H1 (cell line): ENCODE data around the gene TXNDC11. TPM values are rescaled to one million over a fixed set of nuclear protein-coding genes. Genes with fewer than 3 reads are reported as not detected.

ENCODE experiments used
- CTCF ChIA-PET: fragments of 300-600 bp; sonication (Branson Sonifier 250); formaldehyde crosslinking; loops from one replicate; lab custom pipeline; 2021; ENCODE audit not compliant: partially characterized antibody; lab: Charles Lee
- POLR2A ChIA-PET: fragments of 300-600 bp; sonication (Branson Sonifier 250); formaldehyde crosslinking; loops from one replicate; lab custom pipeline; 2021; ENCODE audit warnings: inconsistent platforms; ENCODE audit not compliant: partially characterized antibody; lab: Charles Lee
- DNase-seq, 2 experiments: peaks; one replicate each; pipeline versions ENCODE4 v3.0.0 to v3.0.0-alpha.2; 2010 to 2022; ENCODE audit warnings: low spot score in 2 of 2, low read depth in 1 of 2, mixed read lengths in 1 of 2
- FAIRE-seq: peaks from 2 replicates; lab custom pipeline; 2011; peaks lifted over from hg19 to GRCh38; lab: Jason Lieb, UNC
- H2AFZ ChIP-seq: 2 replicates; pipeline ENCODE4 v1.8.1; 2012; ENCODE audit warnings: low read length, inconsistent platforms
- H2AK5ac ChIP-seq: 2 replicates; pipeline ENCODE4 v1.6.1; 2013; ENCODE audit warnings: low read depth, low read length
- H2BK120ac ChIP-seq: replicated peaks from 2 replicates; pipeline ENCODE3; 2013; ENCODE audit warnings: low read depth, low read length, inconsistent platforms
- H2BK12ac ChIP-seq: 2 replicates; pipeline ENCODE4 v1.6.1; 2013; ENCODE audit warnings: low read depth, low read length
- H2BK15ac ChIP-seq: 2 replicates; pipeline ENCODE4 v1.6.1; 2013; ENCODE audit warnings: low read length
- H2BK20ac ChIP-seq: 2 replicates; pipeline ENCODE4 v1.6.1; 2013; ENCODE audit warnings: low read length
- H2BK5ac ChIP-seq: 2 replicates; pipeline ENCODE4 v1.6.1; 2013; ENCODE audit warnings: low read depth, low read length
- H3K14ac ChIP-seq: 2 replicates; pipeline ENCODE4 v1.6.1; 2013; ENCODE audit warnings: inconsistent platforms; ENCODE audit not compliant: insufficient read length
- H3K18ac ChIP-seq: 2 replicates; pipeline ENCODE4 v1.6.1; 2013; ENCODE audit warnings: low read length; ENCODE audit errors: extremely low read depth
- H3K23ac ChIP-seq: 2 replicates; pipeline ENCODE4 v1.6.1; 2013; ENCODE audit warnings: inconsistent platforms; ENCODE audit not compliant: insufficient read length
- H3K23me2 ChIP-seq: 2 replicates; pipeline ENCODE4 v1.6.1; 2013; ENCODE audit warnings: low read depth, low read length
- H3K27ac ChIP-seq: 2 replicates; pipeline ENCODE4 v1.6.1; 2011; ENCODE audit warnings: low read depth, low read length, inconsistent platforms
- H3K27me3 ChIP-seq, 4 experiments: replicated peaks in 1 of 4; 1 replicate in 1 of 4; 2 replicates in 3 of 4; pipeline versions ENCODE4 v1.6.1 to v1.8.1; 2011 to 2013; ENCODE audit warnings: low read length in 3 of 4, mild to moderate bottlenecking in 3 of 4, inconsistent platforms in 2 of 4, mixed read lengths in 2 of 4, moderate library complexity in 1 of 4; ENCODE audit not compliant: control insufficient read depth in 3 of 4, insufficient read depth in 3 of 4; ENCODE audit errors: extremely low read depth in 1 of 4
- H3K36me3 ChIP-seq, 4 experiments: 2 replicates each; pipeline versions ENCODE4 v1.6.1 to v1.8.1; 2011 to 2013; ENCODE audit warnings: mild to moderate bottlenecking in 4 of 4, low read length in 3 of 4, moderate library complexity in 2 of 4, control low read depth in 1 of 4, inconsistent platforms in 1 of 4; ENCODE audit not compliant: insufficient read depth in 4 of 4, control insufficient read depth in 2 of 4
- H3K4ac ChIP-seq: replicated peaks from 2 replicates; pipeline ENCODE3; 2013; ENCODE audit warnings: low read length, low read depth, mixed read lengths, inconsistent platforms; ENCODE audit not compliant: insufficient read length
- H3K4me1 ChIP-seq, 4 experiments: replicated peaks in 1 of 4; 1 replicate in 1 of 4; 2 replicates in 3 of 4; pipeline versions ENCODE4 v1.6.1 to v1.8.1; 2011 to 2013; ENCODE audit warnings: low read length in 3 of 4, inconsistent platforms in 2 of 4, mixed read lengths in 1 of 4; ENCODE audit not compliant: insufficient read depth in 4 of 4, control insufficient read depth in 3 of 4
- H3K4me2 ChIP-seq, 2 experiments: 2 replicates each; pipeline versions ENCODE4 v1.6.1 to v1.8.1; 2011 to 2013; ENCODE audit warnings: low read depth in 2 of 2, low read length in 2 of 2, control low read depth in 1 of 2, inconsistent platforms in 1 of 2, mild to moderate bottlenecking in 1 of 2; ENCODE audit not compliant: insufficient read depth in 1 of 2
- H3K4me3 ChIP-seq, 4 experiments: fragments of 200-600, 300-600 bp in 1 of 4; sonication (generic), shearing (Covaris generic), sonication (Bioruptor Twin) in 1 of 4; 2 replicates each; pipeline versions ENCODE4 v1.5.1 to v1.8.1; 2011 to 2016; ENCODE audit warnings: low read length in 4 of 4, low read depth in 3 of 4, control low read depth in 2 of 4, inconsistent platforms in 2 of 4, mild to moderate bottlenecking in 2 of 4, mixed read lengths in 1 of 4, moderate library complexity in 1 of 4; ENCODE audit not compliant: insufficient read depth in 2 of 4; ENCODE audit errors: extremely low read depth in 1 of 4
- H3K56ac ChIP-seq: replicated peaks from 2 replicates; pipeline ENCODE3; 2013; ENCODE audit warnings: low read depth, mild to moderate bottlenecking, mixed read lengths, low read length, inconsistent platforms; ENCODE audit not compliant: insufficient read length
- H3K79me1 ChIP-seq: 2 replicates; pipeline ENCODE4 v1.6.1; 2013; ENCODE audit warnings: low read depth, low read length, control low read depth
- H3K79me2 ChIP-seq, 2 experiments: 2 replicates each; pipeline versions ENCODE4 v1.6.1 to v1.8.1; 2012 to 2013; ENCODE audit warnings: low read length in 2 of 2, mild to moderate bottlenecking in 2 of 2, inconsistent platforms in 1 of 2; ENCODE audit not compliant: insufficient read depth in 2 of 2, control insufficient read depth in 1 of 2
- H3K9ac ChIP-seq, 4 experiments: replicated peaks in 1 of 4; 1 replicate in 1 of 4; 2 replicates in 3 of 4; pipeline versions ENCODE4 v1.6.1 to v1.8.1; 2011 to 2013; ENCODE audit warnings: low read depth in 3 of 4, low read length in 3 of 4, control low read depth in 2 of 4, mild to moderate bottlenecking in 2 of 4, moderate library complexity in 2 of 4, inconsistent platforms in 1 of 4; ENCODE audit errors: extremely low read depth in 1 of 4
- H3K9me3 ChIP-seq, 2 experiments: 2 replicates each; pipeline versions ENCODE4 v1.6.1 to v1.8.1; 2012 to 2013; ENCODE audit warnings: mild to moderate bottlenecking in 2 of 2, moderate library complexity in 2 of 2, control low read depth in 1 of 2, inconsistent platforms in 1 of 2, low read depth in 1 of 2, low read length in 1 of 2, mixed read lengths in 1 of 2; ENCODE audit not compliant: insufficient read depth in 2 of 2
- H4K20me1 ChIP-seq, 2 experiments: replicated peaks in 1 of 2; 2 replicates each; pipeline versions ENCODE3 to v1.8.1; 2011 to 2013; ENCODE audit warnings: inconsistent platforms in 2 of 2, low read length in 2 of 2, mild to moderate bottlenecking in 1 of 2; ENCODE audit not compliant: insufficient read depth in 2 of 2, control insufficient read depth in 1 of 2
- H4K5ac ChIP-seq: 2 replicates; pipeline ENCODE4 v1.6.1; 2013; ENCODE audit warnings: low read length, low read depth, mixed read lengths, inconsistent platforms; ENCODE audit not compliant: insufficient read length
- H4K8ac ChIP-seq: 2 replicates; pipeline ENCODE4 v1.8.0; 2013; ENCODE audit warnings: mild to moderate bottlenecking, moderate library complexity, low read length, inconsistent platforms; ENCODE audit not compliant: insufficient read depth; ENCODE audit errors: extremely low read depth
- H4K91ac ChIP-seq: replicated peaks from 2 replicates; pipeline ENCODE3; 2013; ENCODE audit warnings: low read length, mixed read lengths, inconsistent platforms; ENCODE audit not compliant: insufficient read length
- NRF1 ChIP-seq: IDR thresholded peaks from 2 replicates; pipeline ENCODE4 v1.6.1; 2011; ENCODE audit warnings: mild to moderate bottlenecking, low read depth, low read length, improper control_type of control experiment
- RXRA ChIP-seq: IDR thresholded peaks from 2 replicates; pipeline ENCODE4 v1.6.1; 2011; ENCODE audit warnings: low read depth, mild to moderate bottlenecking, low read length, moderate library complexity; ENCODE audit not compliant: insufficient read depth
- WGBS, 2 experiments: shearing (Covaris generic) in 1 of 2; methylation state at CpG; one replicate each; pipeline versions ENCODE4 v1.1.6 to v1.1.7; 2013 to 2015; ENCODE audit warnings: low lambda C conversion rate in 2 of 2, mixed read lengths in 2 of 2, inconsistent platforms in 1 of 2, low coverage in 1 of 2, missing lambda C conversion rate in 1 of 2; ENCODE audit not compliant: insufficient replicate concordance in 2 of 2, insufficient coverage in 1 of 2, insufficient read length in 1 of 2; ENCODE audit errors: extremely low coverage in 1 of 2, missing lambda C conversion rate in 1 of 2; 5-methylcytosine and 5-hydroxymethylcytosine counted together
- polyA plus RNA-seq, 7 experiments: library from polyadenylated mRNA; depleted of rRNA in 3 of 7; stranded (reverse) in 5 of 7; unstranded in 2 of 7; fragments of >200 nt in 5 of 7; fragments of 200-250 nt in 2 of 7; gene quantifications; 1 replicate in 5 of 7; 2 replicates in 1 of 7; 4 replicates in 1 of 7; pipeline versions ENCODE4 v1.2.1 to v1.2.3, GENCODE V29; 2011 to 2013; ENCODE audit warnings: missing spikeins in 2 of 7, mixed read lengths in 2 of 7
- total RNA-seq: library from RNA; stranded (reverse); fragmentation: NEBNext Ultra II Directional; extraction: Animal tissue kit (Norgen Biotek cat#: 25700); gene quantifications from 2 replicates; pipeline ENCODE4 v1.2.1, GENCODE V29; 2021

Gene TXNDC11
- total and polyA plus RNA-seq, 2 of the 8 experiments (the other 6 are each of a cell fraction or from before 2014, with no cell fraction given): 13.5 to 13.8 TPM

DNA sequence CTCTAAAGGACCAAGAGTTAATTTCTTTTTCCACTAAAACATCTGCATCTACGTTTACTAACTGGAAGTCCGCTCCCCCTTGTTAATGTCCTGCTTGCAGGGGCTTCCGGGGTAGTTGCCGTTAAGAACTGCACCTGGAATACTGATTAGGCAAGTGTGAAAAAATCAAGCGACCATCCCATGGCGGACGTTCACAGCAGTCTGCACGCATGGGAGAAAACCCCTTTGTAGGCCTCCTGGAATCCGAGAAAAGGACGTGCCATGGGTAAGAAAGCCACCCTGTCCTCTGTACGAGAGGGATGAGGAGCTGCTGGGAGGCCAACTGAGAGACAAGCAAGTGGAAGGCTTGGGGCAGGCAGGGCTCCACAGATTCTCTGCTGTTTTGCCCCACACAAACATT is 59.5 kb downstream of the TXNDC11 start:
- H4K5ac ChIP-seq: no peak overlapping the region
- peaks cover 3 to 24% (median 9%) of the 10 kb centered on the region in 4 experiments; a peak in 5 of 8 replicates for H3K36me3 ChIP-seq
- H2BK5ac ChIP-seq: no peak overlapping the region
- H3K4ac ChIP-seq: no peak overlapping the region
- H2BK20ac ChIP-seq: no peak overlapping the region
- FAIRE-seq: no peak
- peak overlapping the region; percentile 57; the same call in 1 of the 2 replicates for H4K8ac ChIP-seq
- H3K56ac ChIP-seq: no peak overlapping the region
- CTCF ChIA-PET: interaction anchor here (0.6 to 0.8 kb wide), 3 partner anchors 14 to 116 kb away, joined by 3 read pairs; no protein-coding TSS in a partner anchor
- H3K27ac ChIP-seq: no peak overlapping the region
- WGBS, 2 experiments: 93% methylated on average over 11 of the region's 11 CpGs; no CpG with 5 or more reads in 1 of the 2 experiments
- no peaks in the 10 kb centered on the region for H3K9me3 ChIP-seq
- no peak overlapping the region for H3K9ac ChIP-seq
- no peak overlapping the region for H3K4me2 ChIP-seq
- TF ChIP-seq NRF1 (no peak), RXRA (no peak)
- no peak for DNase-seq
- peaks cover 7% of the 10 kb centered on the region for H3K79me1 ChIP-seq
- POLR2A ChIA-PET: interaction anchor here (0.6 to 2.6 kb wide), 4 partner anchors 10 to 68 kb away, joined by 3 to 6 read pairs (median 4); no protein-coding TSS in a partner anchor
- H2BK120ac ChIP-seq: no peak overlapping the region
- peaks cover 0 to 2% (median 0%) of the 10 kb centered on the region in 4 experiments; a peak in 1 of 7 replicates for H3K4me1 ChIP-seq
- H3K4me3 ChIP-seq: no peak overlapping the region
- no peaks in the 10 kb centered on the region for H3K79me2 ChIP-seq
- no peaks in the 10 kb centered on the region for H3K23me2 ChIP-seq
- no peak overlapping the region for H3K18ac ChIP-seq
- H2BK12ac ChIP-seq: no peak overlapping the region
- H4K20me1 ChIP-seq: peaks cover 0 to 8% of the 10 kb centered on the region in 2 experiments
- no peak overlapping the region for H2BK15ac ChIP-seq
- H2AK5ac ChIP-seq: no peak overlapping the region
- no peak overlapping the region for H4K91ac ChIP-seq
- H3K27me3 ChIP-seq: no peaks in the 10 kb centered on the region
- no peak overlapping the region for H2AFZ ChIP-seq
- no peak overlapping the region for H3K23ac ChIP-seq
- no peak overlapping the region for H3K14ac ChIP-seq
